ENCODE results near the gene CROT. TPM values are rescaled to one million over a fixed set of nuclear protein-coding genes. Genes with fewer than 3 reads are reported as not detected.

CROT gene
- total RNA-seq, 1 donor from 2014 or later = 53.4 TPM

DNA sequence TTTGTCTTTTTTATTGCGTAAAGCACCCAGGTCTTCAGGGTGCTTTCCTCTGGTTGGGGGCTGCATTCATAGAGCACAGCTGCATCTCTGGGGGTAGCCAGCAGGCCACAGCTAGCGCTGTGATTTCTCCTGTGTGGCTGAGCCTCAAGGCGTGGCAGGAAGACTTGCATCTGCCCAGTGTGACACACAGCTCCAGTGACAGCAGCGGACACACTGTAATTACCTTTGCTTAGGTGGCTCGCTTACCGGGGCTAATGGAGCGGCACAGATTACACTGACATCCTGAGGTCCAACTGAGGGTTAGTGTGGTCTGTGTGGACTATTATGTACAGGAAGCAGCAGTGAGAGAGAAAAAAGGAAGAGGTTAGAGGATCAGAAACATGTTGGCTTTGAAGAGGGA is 102.9 kb downstream of the CROT start:
- no peak for TF ChIP-seq EZH2phosphoT487 (IDR thresholded peaks at IDR 0.05)
- no peak for TF ChIP-seq EZH2 (IDR thresholded peaks at IDR 0.05)
- TF ChIP-seq, protein P1, sequence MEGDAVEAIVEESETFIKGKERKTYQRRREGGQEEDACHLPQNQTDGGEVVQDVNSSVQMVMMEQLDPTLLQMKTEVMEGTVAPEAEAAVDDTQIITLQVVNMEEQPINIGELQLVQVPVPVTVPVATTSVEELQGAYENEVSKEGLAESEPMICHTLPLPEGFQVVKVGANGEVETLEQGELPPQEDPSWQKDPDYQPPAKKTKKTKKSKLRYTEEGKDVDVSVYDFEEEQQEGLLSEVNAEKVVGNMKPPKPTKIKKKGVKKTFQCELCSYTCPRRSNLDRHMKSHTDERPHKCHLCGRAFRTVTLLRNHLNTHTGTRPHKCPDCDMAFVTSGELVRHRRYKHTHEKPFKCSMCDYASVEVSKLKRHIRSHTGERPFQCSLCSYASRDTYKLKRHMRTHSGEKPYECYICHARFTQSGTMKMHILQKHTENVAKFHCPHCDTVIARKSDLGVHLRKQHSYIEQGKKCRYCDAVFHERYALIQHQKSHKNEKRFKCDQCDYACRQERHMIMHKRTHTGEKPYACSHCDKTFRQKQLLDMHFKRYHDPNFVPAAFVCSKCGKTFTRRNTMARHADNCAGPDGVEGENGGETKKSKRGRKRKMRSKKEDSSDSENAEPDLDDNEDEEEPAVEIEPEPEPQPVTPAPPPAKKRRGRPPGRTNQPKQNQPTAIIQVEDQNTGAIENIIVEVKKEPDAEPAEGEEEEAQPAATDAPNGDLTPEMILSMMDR (IDR thresholded peaks at IDR 0.05) = no peak
- Mint-ChIP-seq H3K27ac (no peak overlapping the region), H3K4me3 (no peak overlapping the region), H3K9me3 (no peaks in the 10 kb centered on the region), H3K4me1 (peaks cover 16% of the 10 kb centered on the region), H3K27me3 (ENCODE audit: insufficient read depth, low read depth) (peaks cover 2% of the 10 kb centered on the region), H3K36me3 (no peaks in the 10 kb centered on the region)
- Histone ChIP-seq H3F3A (ENCODE audit: low read depth) (no peaks in the 10 kb centered on the region), H4K20me1 (ENCODE audit: low read depth) (no peaks in the 10 kb centered on the region), H2AFZ (replicated peaks) (no peak overlapping the region), H3K4me1 (peaks cover 16% of the 10 kb centered on the region), H3K9ac (no peak overlapping the region), H3K27me3 (no peaks in the 10 kb centered on the region), H3K27ac (no peak overlapping the region), H3K36me3 (no peaks in the 10 kb centered on the region), H3K9me3 (ENCODE audit: low read depth) (no peaks in the 10 kb centered on the region), H3K79me2 (ENCODE audit: low read depth) (no peaks in the 10 kb centered on the region), H3K4me3 (no peak overlapping the region), H3K4me2 (peak overlapping the region; percentile 37)
- DNase-seq (ENCODE audit: low spot score) = peak; percentile 45

Small RNA genes within 50 kb of the gene (small RNA-seq; reads per million reads assigned to genes)
- not detected for gene RF02195
- not detected for gene RF02196

Other genes starting within 250 kb of the CROT start
- 145 and 176 TPM in 2 replicates for gene DMTF1, start 193.2 kb upstream of the CROT start, total RNA-seq (ENCODE audit: low replicate concordance)
- gene TMEM243, start 125.9 kb upstream of the CROT start, total RNA-seq (ENCODE audit: low replicate concordance) = 21.0 and 30.6 TPM in 2 replicates
- 0.30 and 0.50 TPM in 2 replicates for gene ABCB4, start 130.0 kb downstream of the CROT start, total RNA-seq (ENCODE audit: low replicate concordance)

All from neural progenitor cell (in vitro differentiated cells).